ENCODE data around the gene RNF115. TPM values are rescaled to one million over a fixed set of nuclear protein-coding genes. Genes with fewer than 3 reads are reported as not detected.
A peak's percentile ranks its signal among the peaks of the same experiment; 100 is the strongest.

RNF115 gene
- total and polyA plus RNA-seq, 2 donors from 2014 or later, result 12.3 to 18.0 TPM

DNA sequence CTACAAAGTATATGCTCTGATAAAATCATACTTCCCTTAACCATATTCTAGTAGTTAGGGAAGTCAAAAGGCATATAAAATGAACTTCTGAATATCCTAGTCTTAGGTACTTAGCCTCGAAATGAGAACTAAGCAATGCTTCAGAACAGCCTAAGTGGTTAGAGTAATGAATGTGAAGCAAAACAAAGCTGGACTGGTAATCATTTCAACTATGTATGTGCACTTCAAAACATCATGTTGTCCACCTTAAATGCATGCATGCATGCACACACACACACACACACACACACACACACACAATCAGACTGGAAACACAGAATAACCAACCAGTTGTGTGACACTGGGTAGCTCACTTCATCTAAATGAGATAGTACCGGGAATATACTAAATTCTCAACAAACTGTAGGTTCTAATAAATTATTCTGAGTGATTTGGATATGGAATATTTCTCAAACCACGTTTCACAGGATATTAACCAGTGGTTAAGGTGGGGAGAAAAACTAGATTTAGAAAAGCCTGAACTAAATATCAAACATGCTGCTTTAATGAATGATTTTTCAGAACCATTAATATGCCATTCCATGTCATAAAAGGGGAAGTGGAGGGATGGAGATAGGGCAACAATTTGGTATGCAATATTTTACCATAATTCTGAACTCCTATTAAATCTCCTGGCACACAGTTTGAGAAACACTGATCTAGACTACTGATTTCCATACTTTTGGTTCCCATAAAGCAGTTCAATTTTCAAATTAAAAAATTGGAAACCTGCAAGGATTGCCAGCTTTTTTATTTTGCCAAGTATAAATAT lies 19.5 kb downstream of the RNF115 start:
- no peak for FAIRE-seq
- Histone ChIP-seq H3K9ac (ENCODE audit: low read length in 3 of 3) (no peak overlapping the region), H3K27ac (ENCODE audit: low read depth in 2 of 2, low read length in 2 of 2) (no peak overlapping the region), H3K4me3 (ENCODE audit: low read length in 3 of 3) (no peak overlapping the region), H3K4me1 (ENCODE audit: control insufficient read depth in 2 of 3, insufficient read depth in 2 of 3, low read depth in 1 of 3, low read length in 3 of 3) (peaks cover 0 to 6% (median 3%) of the 10 kb centered on the region in 3 donors), H3K27me3 (ENCODE audit: control insufficient read depth, insufficient read depth, low read length) (no peaks in the 10 kb centered on the region), H3K9me3 (ENCODE audit: control insufficient read depth in 2 of 3, insufficient read depth in 1 of 3, low read length in 3 of 3) (no peaks in the 10 kb centered on the region), H3K36me3 (ENCODE audit: control insufficient read depth in 2 of 3, insufficient read depth in 3 of 3, low read length in 3 of 3) (no peaks in the 10 kb centered on the region)
- intact Hi-C loops (cut with DNase I), result no loop called here
- no peak for TF ChIP-seq CTCF (IDR thresholded peaks at IDR 0.05; ENCODE audit: borderline replicate concordance, extremely low read depth, insufficient read depth)
- DNase-seq, result peak in 1 of 5 donors; percentile 14

GRCh38 chr1:145799806-145800205 lies 24.1 kb downstream of the RNF115 start:
- intact Hi-C loops (cut with DNase I), result no loop called here
- FAIRE-seq, result no peak
- no peak for DNase-seq

DNA sequence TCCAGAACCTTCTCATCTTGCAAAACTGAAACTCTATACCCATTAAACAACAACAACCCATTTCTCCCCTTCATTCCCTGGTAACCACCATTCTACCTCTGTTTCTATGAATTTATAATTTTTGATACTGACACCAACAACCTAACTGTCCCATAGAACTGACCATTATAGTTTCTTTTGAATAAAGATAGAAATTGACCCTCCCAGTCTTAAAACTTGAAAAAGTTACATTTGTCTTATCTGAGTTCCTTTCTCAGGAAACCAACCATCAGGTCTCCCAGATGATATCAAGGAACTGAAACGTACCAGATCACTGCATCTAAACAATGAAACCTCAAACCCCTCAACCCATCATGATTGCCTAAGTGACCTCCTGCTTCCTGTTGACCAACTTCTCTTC lies 27.1 kb downstream of the RNF115 start:
- DNase-seq (no peak), FAIRE-seq (no peak)
- no peaks in the 10 kb centered on the region for H3K27me3 ChIP-seq (ENCODE audit: control insufficient read depth, insufficient read depth, low read length)
- no peak overlapping the region for H3K27ac ChIP-seq (ENCODE audit: low read depth in 2 of 2, low read length in 2 of 2)
- no peaks in the 10 kb centered on the region for H3K36me3 ChIP-seq (ENCODE audit: control insufficient read depth in 2 of 3, insufficient read depth in 3 of 3, low read length in 3 of 3)
- peaks cover 3 to 16% (median 4%) of the 10 kb centered on the region in 3 donors for H3K9me3 ChIP-seq (ENCODE audit: control insufficient read depth in 2 of 3, insufficient read depth in 1 of 3, low read length in 3 of 3)
- no peaks in the 10 kb centered on the region for H3K4me1 ChIP-seq (ENCODE audit: control insufficient read depth in 2 of 3, insufficient read depth in 2 of 3, low read depth in 1 of 3, low read length in 3 of 3)
- peak overlapping the region in 1 of 3 donors; percentile 4 for H3K4me3 ChIP-seq (ENCODE audit: low read length in 3 of 3)
- intact Hi-C loops (cut with DNase I), result no loop called here
- TF ChIP-seq CTCF (IDR thresholded peaks at IDR 0.05; ENCODE audit: borderline replicate concordance, extremely low read depth, insufficient read depth), result no peak
- H3K9ac ChIP-seq (ENCODE audit: low read length in 3 of 3), result no peak overlapping the region

More at GRCh38 chr1:145799806-145800205, 24.1 kb downstream of the RNF115 start:
- no peak for TF ChIP-seq CTCF (IDR thresholded peaks at IDR 0.05; ENCODE audit: borderline replicate concordance, extremely low read depth, insufficient read depth)
- Histone ChIP-seq H3K9me3 (ENCODE audit: control insufficient read depth in 2 of 3, insufficient read depth in 1 of 3, low read length in 3 of 3) (peaks cover 3 to 16% (median 4%) of the 10 kb centered on the region in 3 donors), H3K36me3 (ENCODE audit: control insufficient read depth in 2 of 3, insufficient read depth in 3 of 3, low read length in 3 of 3) (no peaks in the 10 kb centered on the region), H3K27me3 (ENCODE audit: control insufficient read depth, insufficient read depth, low read length) (no peaks in the 10 kb centered on the region), H3K4me1 (ENCODE audit: control insufficient read depth in 2 of 3, insufficient read depth in 2 of 3, low read depth in 1 of 3, low read length in 3 of 3) (peaks cover 0 to 6% (median 3%) of the 10 kb centered on the region in 3 donors), H3K27ac (ENCODE audit: low read depth in 2 of 2, low read length in 2 of 2) (no peak overlapping the region), H3K9ac (ENCODE audit: low read length in 3 of 3) (no peak overlapping the region), H3K4me3 (ENCODE audit: low read length in 3 of 3) (no peak overlapping the region)
